H1 (cell line): Measurements from ENCODE around the gene ZNF536. TPM values are rescaled to one million over a fixed set of nuclear protein-coding genes. Genes with fewer than 3 reads are reported as not detected.

Experiments
- HDAC2 ChIP-seq, 2 experiments: fragments of 300-600 bp in 1 of 2; sonication (generic) in 1 of 2; IDR thresholded peaks; 2 replicates each; pipeline ENCODE4 v1.6.1; 2011 to 2012; ENCODE audit warnings: low read depth in 2 of 2, low read length in 2 of 2, mild to moderate bottlenecking in 2 of 2, moderate library complexity in 2 of 2, borderline replicate concordance in 1 of 2, inconsistent platforms in 1 of 2
- NRF1 ChIP-seq: IDR thresholded peaks from 2 replicates; pipeline ENCODE4 v1.6.1; 2011; ENCODE audit warnings: mild to moderate bottlenecking, low read depth, low read length, improper control_type of control experiment
- polyA plus RNA-seq, 7 experiments: library from polyadenylated mRNA; depleted of rRNA in 3 of 7; stranded (reverse) in 5 of 7; unstranded in 2 of 7; fragments of >200 nt in 5 of 7; fragments of 200-250 nt in 2 of 7; gene quantifications; 1 replicate in 5 of 7; 2 replicates in 1 of 7; 4 replicates in 1 of 7; pipeline versions ENCODE4 v1.2.1 to v1.2.3, GENCODE V29; 2011 to 2013; ENCODE audit warnings: missing spikeins in 2 of 7, mixed read lengths in 2 of 7
- total RNA-seq: library from RNA; stranded (reverse); fragmentation: NEBNext Ultra II Directional; extraction: Animal tissue kit (Norgen Biotek cat#: 25700); gene quantifications from 2 replicates; pipeline ENCODE4 v1.2.1, GENCODE V29; 2021

The ZNF536 gene
- total and polyA plus RNA-seq, 2 of the 8 experiments (the other 6 are each of a cell fraction or from before 2014, with no cell fraction given), result 0.09 to 0.11 TPM

DNA sequence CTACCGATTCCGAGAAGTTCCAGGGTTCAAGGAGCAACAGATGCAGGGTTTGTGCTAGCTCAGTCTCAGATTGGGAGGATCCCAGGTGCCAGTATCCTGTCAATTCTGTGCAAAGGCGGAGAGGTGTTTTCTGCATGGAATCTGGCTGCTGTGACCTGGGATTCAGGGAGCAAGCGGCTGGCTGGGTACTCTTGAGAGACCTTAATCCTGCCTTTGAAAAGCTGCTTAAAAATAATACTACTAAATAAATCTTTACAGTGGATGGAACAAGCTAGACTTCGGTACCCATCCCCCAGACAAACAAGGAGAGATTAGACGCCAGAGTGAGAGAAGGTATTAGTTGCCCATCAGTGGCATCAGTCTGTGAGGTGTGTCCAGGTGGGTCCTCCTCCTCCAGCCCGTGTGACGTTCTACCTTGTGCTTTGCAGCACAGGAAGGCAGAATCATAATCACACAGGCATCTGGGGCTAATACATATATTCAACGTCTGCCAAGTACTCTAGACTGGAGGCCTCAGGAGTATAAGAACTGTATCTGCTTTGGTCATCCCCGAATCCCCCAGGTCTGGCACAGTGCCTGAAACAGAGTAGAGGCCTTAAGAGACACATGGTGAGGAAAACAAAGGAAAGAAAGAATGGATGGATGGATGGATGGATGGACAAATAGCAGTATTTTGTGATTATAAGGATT, 230.6 kb downstream of the ZNF536 start (continued):
- TF ChIP-seq NRF1 (no peak), HDAC2 (IDR thresholded peaks at IDR 0.05; ENCODE audit: borderline replicate concordance in 1 of 2, low read depth in 2 of 2, low read length in 2 of 2) (no peak)
